H1 (cell line): ENCODE measurements around the gene RUFY3. TPM values are rescaled to one million over a fixed set of nuclear protein-coding genes. Genes with fewer than 3 reads are reported as not detected.

Source experiments
- BRCA1 ChIP-seq: IDR thresholded peaks from 2 replicates; pipeline ENCODE4 v1.6.1; 2012; ENCODE audit warnings: low read depth, low read length, improper control_type of control experiment
- CBX5 ChIP-seq: fragments of 300-800, 300-1000 bp; sonication (generic); IDR thresholded peaks from 2 replicates; pipeline ENCODE4 v1.7.1; 2016; ENCODE audit warnings: antibody characterized with exemption, low read length, low read depth
- CBX8 ChIP-seq: fragments of 300-800, 300-1000 bp; sonication (generic); IDR thresholded peaks from 2 replicates; pipeline ENCODE4 v1.7.1; 2016; ENCODE audit warnings: low read depth, low read length, borderline replicate concordance
- CEBPB ChIP-seq: IDR thresholded peaks from 2 replicates; pipeline ENCODE4 v1.6.1; 2012; ENCODE audit warnings: low read depth, low read length
- CTCF ChIP-seq, 3 experiments: IDR thresholded peaks; 1 replicate in 2 of 3; 2 replicates in 1 of 3; pipeline versions ENCODE4 v1.5.1 to v1.6.1; 2011; ENCODE audit warnings: low read length in 3 of 3, mild to moderate bottlenecking in 3 of 3, inconsistent platforms in 2 of 3, low read depth in 1 of 3, moderate library complexity in 1 of 3; ENCODE audit not compliant: insufficient read depth in 1 of 3; ENCODE audit errors: control extremely low read depth in 1 of 3
- E2F6 ChIP-seq: IDR thresholded peaks from 2 replicates; pipeline ENCODE4 v1.6.1; 2012; ENCODE audit warnings: inconsistent platforms
- GABPA ChIP-seq: IDR thresholded peaks from 2 replicates; pipeline ENCODE4 v1.6.1; 2011; ENCODE audit warnings: mild to moderate bottlenecking, low read length, moderate library complexity, borderline replicate concordance; ENCODE audit not compliant: insufficient read depth
- GTF2F1 ChIP-seq: IDR thresholded peaks from 2 replicates; pipeline ENCODE4 v1.6.1; 2012; ENCODE audit warnings: low read depth, low read length, improper control_type of control experiment, borderline replicate concordance
- JUN ChIP-seq: IDR thresholded peaks from 2 replicates; pipeline ENCODE4 v1.6.1; 2011; ENCODE audit warnings: low read depth, mild to moderate bottlenecking, improper control_type of control experiment, low read length
- KDM5A ChIP-seq: fragments of 200-600 bp; IDR thresholded peaks from 2 replicates; pipeline ENCODE4 v1.7.1; 2012; ENCODE audit warnings: mild to moderate bottlenecking, low read length, inconsistent platforms, mixed read lengths
- PHF8 ChIP-seq: fragments of 200-600 bp; sonication (generic); conservative IDR thresholded peaks from 2 replicates; pipeline ENCODE4 v1.7.1; 2012; ENCODE audit warnings: low read depth, mild to moderate bottlenecking, inconsistent platforms, low read length, moderate library complexity
- POU5F1 ChIP-seq: IDR thresholded peaks from 2 replicates; pipeline ENCODE4 v1.6.1; 2011; ENCODE audit warnings: low read depth, mild to moderate bottlenecking, low read length, moderate library complexity
- RAD21 ChIP-seq, 2 experiments: IDR thresholded peaks in 1 of 2; conservative IDR thresholded peaks in 1 of 2; 2 replicates each; pipeline ENCODE4 v1.6.1; 2011; ENCODE audit warnings: low read depth in 2 of 2, low read length in 2 of 2, improper control_type of control experiment in 1 of 2, inconsistent platforms in 1 of 2, mild to moderate bottlenecking in 1 of 2, moderate library complexity in 1 of 2
- RXRA ChIP-seq: IDR thresholded peaks from 2 replicates; pipeline ENCODE4 v1.6.1; 2011; ENCODE audit warnings: low read depth, mild to moderate bottlenecking, low read length, moderate library complexity; ENCODE audit not compliant: insufficient read depth
- SP1 ChIP-seq: IDR thresholded peaks from 2 replicates; pipeline ENCODE4 v1.6.1; 2011; ENCODE audit warnings: low read depth, low read length
- TAF1 ChIP-seq: IDR thresholded peaks from 2 replicates; pipeline ENCODE4 v1.6.1; 2011; ENCODE audit warnings: mild to moderate bottlenecking, low read depth, low read length
- TEAD4 ChIP-seq: IDR thresholded peaks from 2 replicates; pipeline ENCODE4 v1.6.1; 2012; ENCODE audit warnings: low read depth, low read length, inconsistent platforms, mixed read lengths
- USF2 ChIP-seq: IDR thresholded peaks from 2 replicates; pipeline ENCODE4 v1.6.1; 2011; ENCODE audit warnings: low read length, improper control_type of control experiment
- polyA plus RNA-seq, 7 experiments: library from polyadenylated mRNA; depleted of rRNA in 3 of 7; stranded (reverse) in 5 of 7; unstranded in 2 of 7; fragments of >200 nt in 5 of 7; fragments of 200-250 nt in 2 of 7; gene quantifications; 1 replicate in 5 of 7; 2 replicates in 1 of 7; 4 replicates in 1 of 7; pipeline versions ENCODE4 v1.2.1 to v1.2.3, GENCODE V29; 2011 to 2013; ENCODE audit warnings: missing spikeins in 2 of 7, mixed read lengths in 2 of 7
- total RNA-seq: library from RNA; stranded (reverse); fragmentation: NEBNext Ultra II Directional; extraction: Animal tissue kit (Norgen Biotek cat#: 25700); gene quantifications from 2 replicates; pipeline ENCODE4 v1.2.1, GENCODE V29; 2021

Gene RUFY3
- total and polyA plus RNA-seq, 2 of the 8 experiments (the other 6 are each of a cell fraction or from before 2014, with no cell fraction given) = 7.8 to 33.1 TPM

GRCh38 chr4:70687821-70688794 lies 33.7 kb upstream of the RUFY3 start, which contains the start of gene UTP3 (continued):
- TF ChIP-seq TEAD4 (peak; percentile 67; the same call in 1 of the 2 replicates), GABPA (peak; percentile 96), GTF2F1 (no peak), BRCA1 (peak; percentile 47; the same call in 1 of the 2 replicates), CEBPB (no peak), JUN (no peak), PHF8 (peak; percentile 78), USF2 (no peak), SP1 (no peak), CBX5 (no peak), E2F6 (peak; percentile 68; the same call in 1 of the 2 replicates), CBX8 (no peak), RAD21 (IDR thresholded peaks at IDR 0.05 in 1 of 2, conservative IDR thresholded peaks at IDR 0.05 in 1 of 2; ENCODE audit: low read depth in 2 of 2, low read length in 2 of 2) (peak; percentile 44 to 55), TAF1 (peak; percentile 79), RXRA (no peak), KDM5A (peak; percentile 38; the same call in 1 of the 2 replicates), POU5F1 (no peak), CTCF (IDR thresholded peaks at IDR 0.05; ENCODE audit: control extremely low read depth in 1 of 3, insufficient read depth in 1 of 3, low read depth in 1 of 3, low read length in 3 of 3) (peak; percentile 77 to 97 (median 93))
